ENCODE results near the gene ECD. TPM values are rescaled to one million over a fixed set of nuclear protein-coding genes. Genes with fewer than 3 reads are reported as not detected.

The ECD gene
- polyA plus RNA-seq, 1 of the 3 experiments (the other 2 are of a cell fraction): 21.4 TPM

GRCh38 chr10:73126343-73126742 lies 41.5 kb downstream of the ECD start (continued):
- TF ChIP-seq USF2 (IDR thresholded peaks at IDR 0.05; ENCODE audit: borderline replicate concordance, low read depth, low read length) (no peak), YY1 (IDR thresholded peaks at IDR 0.05; ENCODE audit: low read depth) (no peak), NRF1 (IDR thresholded peaks at IDR 0.05; ENCODE audit: low read depth, low read length) (no peak)

GRCh38 chr10:73119952-73120351 lies 47.9 kb downstream of the ECD start:
- no peaks in the 10 kb centered on the region for H3K9me3 ChIP-seq
- POLR2A ChIA-PET: no interaction called here
- WGBS (ENCODE audit: low lambda C conversion rate): 98% methylated on average over 4 of the region's 4 CpGs

More at GRCh38 chr10:73119952-73120351, 47.9 kb downstream of the ECD start:
- H3F3A ChIP-seq (replicated peaks; ENCODE audit: insufficient read depth): peaks cover 30% of the 10 kb centered on the region
- no peaks in the 10 kb centered on the region for H3K27me3 ChIP-seq (ENCODE audit: insufficient read depth)
- H3K4me2 ChIP-seq: no peak overlapping the region
- H3K9me2 ChIP-seq: no peaks in the 10 kb centered on the region
- H3K27ac ChIP-seq (ENCODE audit: low read depth in 2 of 2, low read length in 1 of 2): no peak overlapping the region; a peak in 1 of 4 replicates
- no peak overlapping the region for H3K9ac ChIP-seq
- peaks cover 11 to 49% of the 10 kb centered on the region in 2 experiments for H3K36me3 ChIP-seq (replicated peaks in 1 of 2; ENCODE audit: control insufficient read depth in 1 of 2, insufficient read depth in 2 of 2, low read length in 1 of 2)
- CTCF ChIA-PET: no interaction called here
- DNase-seq: no peak
- H3K4me1 ChIP-seq (ENCODE audit: control insufficient read depth in 1 of 2, insufficient read depth in 2 of 2, low read depth in 1 of 2, low read length in 1 of 2): peaks cover 0 to 6% of the 10 kb centered on the region in 2 experiments; a peak in 1 of 4 replicates
- no peaks in the 10 kb centered on the region for H4K20me1 ChIP-seq (ENCODE audit: insufficient read depth)
- TF ChIP-seq YY1 (IDR thresholded peaks at IDR 0.05; ENCODE audit: low read depth) (no peak), TEAD4 (IDR thresholded peaks at IDR 0.05; ENCODE audit: borderline replicate concordance, insufficient read depth) (no peak), PBX3 (IDR thresholded peaks at IDR 0.05) (no peak), FOXJ3 (CRISPR knock-in tag; IDR thresholded peaks at IDR 0.05) (no peak), RCOR1 (IDR thresholded peaks at IDR 0.05; ENCODE audit: low read length) (no peak), SIN3A (IDR thresholded peaks at IDR 0.05; ENCODE audit: borderline replicate concordance, low read depth, low read length) (no peak), TCF12 (IDR thresholded peaks at IDR 0.05) (no peak), REST (IDR thresholded peaks at IDR 0.05; ENCODE audit: low read depth, low read length) (no peak)
- H3K4me3 ChIP-seq (ENCODE audit: low read depth in 2 of 2, low read length in 1 of 2): no peak overlapping the region
- no peak overlapping the region for H2AFZ ChIP-seq (ENCODE audit: low read depth)
- H3K79me2 ChIP-seq (ENCODE audit: insufficient read depth): peaks cover 22% of the 10 kb centered on the region
